Measurements from ENCODE around the gene TRPC4AP. TPM values are rescaled to one million over a fixed set of nuclear protein-coding genes. Genes with fewer than 3 reads are reported as not detected.
"Not testable (repeated sequence)": the region's sequence is repeated elsewhere in the genome, so short reads cannot be mapped to it uniquely, and the experiment has no call there.

TRPC4AP gene
- total RNA-seq, 1 donor from 2014 or later = 90.2 TPM

- no peak for DNase-seq
These were observed 9.0 kb upstream of the TRPC4AP start for GRCh38 chr20:35101620-35102019.

- peak; percentile 42 for DNase-seq
These were observed 769 bp upstream of the TRPC4AP start for GRCh38 chr20:35093267-35093884.

GRCh38 chr20:35091816-35092523 is 637 bp downstream of the TRPC4AP start:
- peak; percentile 45 for DNase-seq

- peak; percentile 59 for DNase-seq
These were observed 4.1 kb downstream of the TRPC4AP start for GRCh38 chr20:35088231-35089145.

GRCh38 chr20:35087791-35088190 is 4.8 kb downstream of the TRPC4AP start:
- DNase-seq = no peak

GRCh38 chr20:35087355-35087754 is 5.3 kb downstream of the TRPC4AP start:
- DNase-seq = no peak

- DNase-seq = no peak
These were observed 7.0 kb downstream of the TRPC4AP start for GRCh38 chr20:35085477-35086225.

GRCh38 chr20:35084998-35085397 is 7.6 kb downstream of the TRPC4AP start:
- no peak for DNase-seq

GRCh38 chr20:35080348-35080642 is 12.3 kb downstream of the TRPC4AP start:
- not testable (repeated sequence) for DNase-seq

- no peak for DNase-seq
These were observed 12.9 kb downstream of the TRPC4AP start for GRCh38 chr20:35079472-35080347.

- DNase-seq = no peak
These were observed 14.7 kb downstream of the TRPC4AP start for GRCh38 chr20:35077872-35078271.

GRCh38 chr20:35077341-35077740 is 15.3 kb downstream of the TRPC4AP start:
- DNase-seq = no peak

GRCh38 chr20:35071436-35072153 is 21.0 kb downstream of the TRPC4AP start:
- DNase-seq = not testable (repeated sequence)

GRCh38 chr20:35066194-35066593 is 26.4 kb downstream of the TRPC4AP start:
- no peak for DNase-seq

GRCh38 chr20:35065181-35065580 is 27.4 kb downstream of the TRPC4AP start:
- no peak for DNase-seq

GRCh38 chr20:35063168-35063567 is 29.4 kb downstream of the TRPC4AP start:
- DNase-seq = no peak

- no peak for DNase-seq
These were observed 30.1 kb downstream of the TRPC4AP start for GRCh38 chr20:35062478-35062877.

GRCh38 chr20:35060168-35060567 is 32.4 kb downstream of the TRPC4AP start:
- no peak for DNase-seq

- DNase-seq = no peak
These were observed 33.0 kb downstream of the TRPC4AP start for GRCh38 chr20:35059612-35060011.

GRCh38 chr20:35059110-35059509 is 33.5 kb downstream of the TRPC4AP start:
- no peak for DNase-seq

All from dermis blood vessel endothelial cell (primary cell).